Hepatocyte (in vitro differentiated cells): ENCODE data around the gene SLC17A8.

ENCODE experiments used
- CTCF ChIP-seq: fragments of 200-600 bp; sonication (generic); IDR thresholded peaks from 2 replicates; pipeline ENCODE4 v1.5.1; 2016; ENCODE audit warnings: antibody characterized with exemption, mild to moderate bottlenecking; ENCODE audit not compliant: poor library complexity
- EZH2phosphoT487 ChIP-seq: fragments of 200-600 bp; sonication (generic); IDR thresholded peaks from one replicate; pipeline ENCODE4 v1.6.1; 2018; ENCODE audit warnings: antibody characterized with exemption, mild to moderate bottlenecking, low read depth, moderate library complexity; ENCODE audit not compliant: unreplicated experiment, severe bottlenecking

GRCh38 chr12:100395811-100396210 is 38.9 kb downstream of the SLC17A8 start:
- TF ChIP-seq CTCF (no peak), EZH2phosphoT487 (no peak)
